Stomach smooth muscle (tissue), 2 donors: ENCODE data around the gene KCNJ8.
A peak's percentile ranks its signal among the peaks of the same experiment; 100 is the strongest.
"Not testable (repeated sequence)": the region's sequence is repeated elsewhere in the genome, so short reads cannot be mapped to it uniquely, and the experiment has no call there.

Source experiments
- H3K27ac ChIP-seq: one replicate; pipeline ENCODE4 v1.7.0; 2013; ENCODE audit warnings: mild to moderate bottlenecking, low read length, inconsistent platforms
- H3K27me3 ChIP-seq, 2 donors: one replicate each; pipeline ENCODE4 v1.7.0; 2013; ENCODE audit warnings: low read length in 2 of 2; ENCODE audit not compliant: insufficient read depth in 2 of 2, control insufficient read depth in 1 of 2
- H3K36me3 ChIP-seq, 2 donors: one replicate each; pipeline ENCODE4 v1.7.0; 2013; ENCODE audit warnings: low read length in 2 of 2; ENCODE audit not compliant: control insufficient read depth in 2 of 2, insufficient read depth in 2 of 2
- H3K4me1 ChIP-seq: one replicate; pipeline ENCODE4 v1.7.0; 2013; ENCODE audit warnings: low read length; ENCODE audit not compliant: control insufficient read depth, insufficient read depth
- H3K4me3 ChIP-seq, 2 donors: one replicate each; pipeline ENCODE4 v1.7.0; 2013; ENCODE audit warnings: low read length in 2 of 2
- H3K9ac ChIP-seq, 2 donors: one replicate each; pipeline ENCODE4 v1.7.0; 2013; ENCODE audit warnings: low read length in 2 of 2, mild to moderate bottlenecking in 1 of 2
- H3K9me3 ChIP-seq, 2 donors: one replicate each; pipeline ENCODE4 v1.7.0; 2013; ENCODE audit warnings: low read length in 2 of 2; ENCODE audit not compliant: control insufficient read depth in 2 of 2
- donor health status: healthy.
- donor health status: Pancreatic carcinoma.

KCNJ8 gene

DNA sequence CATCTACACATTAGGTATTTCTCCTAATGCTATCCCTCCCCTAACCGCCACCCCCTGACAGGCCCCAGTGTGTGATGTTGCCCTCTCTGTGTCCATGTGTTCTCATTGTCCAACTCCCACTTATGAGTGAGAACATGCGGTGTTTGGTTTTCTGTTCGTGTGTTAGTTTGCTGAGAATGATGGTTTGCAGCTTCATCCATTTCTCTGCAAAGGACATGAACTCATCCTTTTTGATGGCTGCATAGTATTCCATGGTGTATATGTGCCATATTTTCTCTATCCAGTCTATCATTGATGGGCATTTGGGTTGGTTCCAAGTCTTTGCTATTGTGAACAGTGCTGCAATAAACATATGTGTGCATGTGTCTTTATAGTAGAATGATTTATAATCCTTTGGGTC, 8.2 kb upstream of the KCNJ8 start:
- not testable (repeated sequence) for H3K27ac ChIP-seq, H3K9ac ChIP-seq, H3K9me3 ChIP-seq, H3K4me3 ChIP-seq, H3K36me3 ChIP-seq, H3K4me1 ChIP-seq, H3K27me3 ChIP-seq

GRCh38 chr12:21780786-21781185, 6.3 kb upstream of the KCNJ8 start:
- H3K27ac ChIP-seq: peak overlapping the region; percentile 64
- H3K9me3 ChIP-seq: no peaks in the 10 kb centered on the region

DNA sequence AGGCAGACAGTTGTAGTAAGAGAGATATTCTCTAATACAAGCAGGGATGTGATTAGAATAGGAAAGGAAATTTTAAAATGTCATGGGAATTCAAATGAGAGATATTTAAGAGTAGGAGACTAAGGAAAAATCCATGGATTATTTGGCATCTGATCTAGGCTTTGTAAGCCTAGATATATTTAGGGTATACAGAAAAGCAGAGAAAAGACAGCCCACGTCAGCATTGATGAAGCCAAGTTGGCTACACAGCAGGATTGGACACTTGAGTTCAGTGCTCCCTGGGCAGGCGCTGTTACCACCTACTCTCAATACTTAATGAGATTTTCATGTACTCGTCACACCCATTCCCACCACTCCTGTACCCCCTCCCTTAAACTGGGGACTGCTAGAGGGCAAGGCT, 1.7 kb upstream of the KCNJ8 start:
- Histone ChIP-seq H3K36me3 (no peaks in the 10 kb centered on the region), H3K9ac (peak overlapping the region in 1 of 2 donors; percentile 79), H3K9me3 (no peaks in the 10 kb centered on the region), H3K4me1 (peaks cover 13% of the 10 kb centered on the region), H3K27me3 (no peaks in the 10 kb centered on the region), H3K27ac (peak overlapping the region; percentile 96), H3K4me3 (peak overlapping the region in 1 of 2 donors; percentile 18)

More at GRCh38 chr12:21780786-21781185, 6.3 kb upstream of the KCNJ8 start:
- H3K36me3 ChIP-seq: no peaks in the 10 kb centered on the region
- no peaks in the 10 kb centered on the region for H3K27me3 ChIP-seq
- peaks cover 8% of the 10 kb centered on the region for H3K4me1 ChIP-seq
- peak overlapping the region in 1 of 2 donors; percentile 35 for H3K9ac ChIP-seq
- H3K4me3 ChIP-seq: no peak overlapping the region

DNA sequence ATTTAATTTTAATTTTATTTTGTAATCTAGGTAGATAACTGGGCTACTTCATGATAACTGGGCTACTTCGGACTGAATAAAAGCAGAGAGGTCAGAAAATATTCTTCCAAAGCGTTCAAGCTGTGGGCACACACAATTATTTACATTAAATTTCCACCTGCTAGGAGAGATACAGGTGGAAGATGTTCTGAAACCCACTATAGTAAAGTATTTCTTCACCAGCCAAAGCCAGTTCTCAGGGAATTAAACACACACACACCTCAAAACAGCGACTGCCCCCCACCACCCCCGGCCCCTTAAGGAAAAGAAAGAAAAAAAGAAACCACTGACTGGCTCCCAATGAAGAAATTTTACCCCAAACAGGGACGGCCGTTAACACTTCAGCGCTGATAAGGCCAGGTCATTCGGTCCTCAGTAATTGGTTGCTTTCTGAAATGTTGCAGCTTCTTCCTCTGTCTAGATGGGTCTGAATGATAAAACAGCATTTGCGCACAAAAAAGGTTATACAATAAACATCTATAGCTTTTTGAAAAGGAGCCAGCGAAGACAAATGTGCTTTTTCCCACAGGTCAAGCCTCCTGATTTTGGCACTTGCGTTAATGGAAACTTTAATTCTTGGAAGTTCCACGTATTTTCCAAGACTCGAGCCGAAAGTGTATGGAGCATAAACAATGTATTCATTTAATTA, 771 bp upstream of the KCNJ8 start:
- Histone ChIP-seq H3K4me3 (peak overlapping the region; percentile 60 to 69), H3K9ac (peak overlapping the region; percentile 76 to 79), H3K9me3 (no peaks in the 10 kb centered on the region), H3K27ac (peak overlapping the region; percentile 96), H3K4me1 (peaks cover 13% of the 10 kb centered on the region), H3K27me3 (no peaks in the 10 kb centered on the region), H3K36me3 (no peaks in the 10 kb centered on the region)

- Histone ChIP-seq H3K4me3 (peak overlapping the region; percentile 66 to 77), H3K9ac (peak overlapping the region; percentile 64 to 66), H3K27me3 (no peaks in the 10 kb centered on the region), H3K36me3 (peaks cover 0 to 4% of the 10 kb centered on the region in 2 donors), H3K9me3 (no peaks in the 10 kb centered on the region), H3K4me1 (peaks cover 11% of the 10 kb centered on the region), H3K27ac (peak overlapping the region; percentile 80)
Measured at GRCh38 chr12:21773806-21774205, 700 bp downstream of the KCNJ8 start.

DNA sequence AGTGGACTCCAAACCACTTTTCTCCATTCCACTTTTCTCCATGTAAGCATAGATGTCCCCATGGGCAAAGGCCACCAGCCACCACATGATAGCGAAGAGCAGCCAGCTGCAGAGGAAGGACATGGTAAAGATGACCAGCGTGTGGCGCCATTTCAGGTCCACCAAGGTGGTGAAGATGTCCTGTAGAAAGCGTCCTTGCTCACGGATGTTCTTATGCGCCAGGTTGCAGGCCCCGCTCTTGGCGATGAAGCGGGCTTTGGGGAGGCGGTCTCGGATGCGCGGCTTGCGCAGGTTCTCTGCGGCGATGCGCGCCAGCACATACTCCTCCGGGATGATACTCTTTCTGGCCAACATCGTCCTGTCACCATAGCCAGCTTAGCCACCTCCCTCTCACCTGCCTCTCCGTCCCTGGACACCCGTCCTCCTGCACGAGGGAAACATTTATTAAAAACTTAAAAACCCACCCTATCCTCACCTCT, 1.2 kb downstream of the KCNJ8 start:
- H3K27ac ChIP-seq: peak overlapping the region; percentile 80
- H3K27me3 ChIP-seq: no peaks in the 10 kb centered on the region
- peaks cover 11% of the 10 kb centered on the region for H3K4me1 ChIP-seq
- peak overlapping the region; percentile 66 to 77 for H3K4me3 ChIP-seq
- peak overlapping the region; percentile 64 to 66 for H3K9ac ChIP-seq
- H3K9me3 ChIP-seq: no peaks in the 10 kb centered on the region
- H3K36me3 ChIP-seq: peaks cover 4% of the 10 kb centered on the region in 2 donors

GRCh38 chr12:21771311-21771710, 3.2 kb downstream of the KCNJ8 start:
- H3K4me1 ChIP-seq: peaks cover 8% of the 10 kb centered on the region
- H3K9me3 ChIP-seq: no peaks in the 10 kb centered on the region
- peaks cover 6 to 7% of the 10 kb centered on the region in 2 donors for H3K36me3 ChIP-seq
- no peaks in the 10 kb centered on the region for H3K27me3 ChIP-seq
- H3K9ac ChIP-seq: no peak overlapping the region
- no peak overlapping the region for H3K4me3 ChIP-seq
- no peak overlapping the region for H3K27ac ChIP-seq

GRCh38 chr12:21769307-21769706, 5.2 kb downstream of the KCNJ8 start:
- Histone ChIP-seq H3K4me1 (peaks cover 5% of the 10 kb centered on the region), H3K9me3 (no peaks in the 10 kb centered on the region), H3K9ac (no peak overlapping the region), H3K27me3 (no peaks in the 10 kb centered on the region), H3K27ac (no peak overlapping the region), H3K36me3 (peaks cover 20 to 21% of the 10 kb centered on the region in 2 donors), H3K4me3 (no peak overlapping the region)

- Histone ChIP-seq H3K4me1 (no peaks in the 10 kb centered on the region), H3K27me3 (no peaks in the 10 kb centered on the region), H3K9me3 (no peaks in the 10 kb centered on the region), H3K9ac (no peak overlapping the region), H3K27ac (no peak overlapping the region), H3K4me3 (no peak overlapping the region), H3K36me3 (peaks cover 20 to 26% of the 10 kb centered on the region in 2 donors)
Measured at GRCh38 chr12:21766403-21766802, 8.1 kb downstream of the KCNJ8 start.

GRCh38 chr12:21764950-21765349, 9.6 kb downstream of the KCNJ8 start:
- H3K9me3 ChIP-seq: no peaks in the 10 kb centered on the region
- no peak overlapping the region for H3K27ac ChIP-seq
- H3K36me3 ChIP-seq: peaks cover 20 to 26% of the 10 kb centered on the region in 2 donors
- H3K4me1 ChIP-seq: no peaks in the 10 kb centered on the region
- H3K27me3 ChIP-seq: no peaks in the 10 kb centered on the region
- H3K4me3 ChIP-seq: no peak overlapping the region
- H3K9ac ChIP-seq: no peak overlapping the region

DNA sequence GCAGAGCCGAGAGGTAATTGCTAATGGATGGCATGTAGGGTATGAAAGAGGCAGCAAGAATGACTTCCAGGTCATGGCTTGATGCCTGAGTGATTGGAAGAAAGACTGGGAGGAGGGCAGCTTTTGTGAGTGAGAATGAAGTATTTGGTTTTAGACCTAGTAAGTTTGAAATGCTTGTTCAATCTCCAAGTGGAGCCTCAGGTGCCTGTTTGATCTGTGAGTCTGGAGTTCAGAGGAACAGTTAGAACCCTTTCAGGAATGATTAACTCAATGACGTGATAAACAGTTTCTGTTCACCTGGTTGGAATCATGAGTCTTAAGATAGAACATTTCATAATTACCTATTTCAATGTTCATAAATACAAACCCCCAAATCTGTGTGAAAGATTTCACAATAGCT, 10.4 kb downstream of the KCNJ8 start:
- H3K27me3 ChIP-seq: no peaks in the 10 kb centered on the region
- no peak overlapping the region for H3K4me3 ChIP-seq
- H3K4me1 ChIP-seq: no peaks in the 10 kb centered on the region
- H3K36me3 ChIP-seq: peaks cover 16 to 26% of the 10 kb centered on the region in 2 donors
- H3K9me3 ChIP-seq: no peaks in the 10 kb centered on the region
- no peak overlapping the region for H3K27ac ChIP-seq
- no peak overlapping the region for H3K9ac ChIP-seq
